ENCODE measurements around the gene TSR3. TPM values are rescaled to one million over a fixed set of nuclear protein-coding genes. Genes with fewer than 3 reads are reported as not detected.

The TSR3 gene
- polyA plus RNA-seq (2012; ENCODE audit: insufficient read length, low read depth), result 108 TPM

GRCh38 chr16:1351582-1352362 lies at the start of gene TSR3, which contains the start of gene GNPTG:
TSS of gene TSR3 (minus strand) at chr16:1351878. CDS start at chr16:1351804, 74 bp downstream.
TSS of gene GNPTG (plus strand) at chr16:1351931. CDS start at chr16:1351966, 35 bp downstream.
- TF ChIP-seq POLR2AphosphoS5 (IDR thresholded peaks at IDR 0.05; ENCODE audit: low read depth, low read length), result 0 out of 2 replicates have a peak, but pooled peaks have one; percentile 48
- peak; percentile 88; the same call in 1 of the 2 replicates for TF ChIP-seq TAF1 (IDR thresholded peaks at IDR 0.05; ENCODE audit: borderline replicate concordance, insufficient read depth, low read length)
- no peak for TF ChIP-seq REST (IDR thresholded peaks at IDR 0.05; ENCODE audit: insufficient read depth in 1 of 2, low read depth in 2 of 2, low read length in 2 of 2)
- peak; percentile 90; the same call in 1 of the 2 replicates for TF ChIP-seq SIN3A (IDR thresholded peaks at IDR 0.05; ENCODE audit: borderline replicate concordance, insufficient read depth, low read length)

- TF ChIP-seq TAF1 (IDR thresholded peaks at IDR 0.05; ENCODE audit: borderline replicate concordance, insufficient read depth, low read length) (no peak), FOXP2 (optimal IDR thresholded peaks at IDR 0.05; ENCODE audit: borderline replicate concordance, extremely low read depth, extremely low read length, insufficient read depth) (no peak), POLR2AphosphoS5 (IDR thresholded peaks at IDR 0.05; ENCODE audit: low read depth, low read length) (no peak), SIN3A (IDR thresholded peaks at IDR 0.05; ENCODE audit: borderline replicate concordance, insufficient read depth, low read length) (no peak), REST (IDR thresholded peaks at IDR 0.05; ENCODE audit: insufficient read depth in 1 of 2, low read depth in 2 of 2, low read length in 2 of 2) (no peak)
Measured at GRCh38 chr16:1401061-1401757, 49.5 kb upstream of the TSR3 start.

- TF ChIP-seq FOXP2 (optimal IDR thresholded peaks at IDR 0.05; ENCODE audit: borderline replicate concordance, extremely low read depth, extremely low read length, insufficient read depth), result no peak
- no peak for TF ChIP-seq POLR2AphosphoS5 (IDR thresholded peaks at IDR 0.05; ENCODE audit: low read depth, low read length)
- TF ChIP-seq TAF1 (IDR thresholded peaks at IDR 0.05; ENCODE audit: borderline replicate concordance, insufficient read depth, low read length), result no peak
Measured at GRCh38 chr16:1398826-1399581, 47.3 kb upstream of the TSR3 start.

GRCh38 chr16:1398351-1398750 lies 46.7 kb upstream of the TSR3 start:
- no peak for TF ChIP-seq REST (IDR thresholded peaks at IDR 0.05; ENCODE audit: insufficient read depth in 1 of 2, low read depth in 2 of 2, low read length in 2 of 2)
- TF ChIP-seq FOXP2 (optimal IDR thresholded peaks at IDR 0.05; ENCODE audit: borderline replicate concordance, extremely low read depth, extremely low read length, insufficient read depth), result no peak
- TF ChIP-seq SIN3A (IDR thresholded peaks at IDR 0.05; ENCODE audit: borderline replicate concordance, insufficient read depth, low read length), result no peak
- TF ChIP-seq TAF1 (IDR thresholded peaks at IDR 0.05; ENCODE audit: borderline replicate concordance, insufficient read depth, low read length), result no peak
- no peak for TF ChIP-seq POLR2AphosphoS5 (IDR thresholded peaks at IDR 0.05; ENCODE audit: low read depth, low read length)

- TF ChIP-seq TAF1 (IDR thresholded peaks at IDR 0.05; ENCODE audit: borderline replicate concordance, insufficient read depth, low read length) (no peak), FOXP2 (optimal IDR thresholded peaks at IDR 0.05; ENCODE audit: borderline replicate concordance, extremely low read depth, extremely low read length, insufficient read depth) (no peak), POLR2AphosphoS5 (IDR thresholded peaks at IDR 0.05; ENCODE audit: low read depth, low read length) (no peak), SIN3A (IDR thresholded peaks at IDR 0.05; ENCODE audit: borderline replicate concordance, insufficient read depth, low read length) (no peak), REST (IDR thresholded peaks at IDR 0.05; ENCODE audit: insufficient read depth in 1 of 2, low read depth in 2 of 2, low read length in 2 of 2) (no peak)
Measured at GRCh38 chr16:1397779-1398178, 46.1 kb upstream of the TSR3 start.
